Gastroesophageal sphincter (tissue), 3 donors: Measurements from ENCODE around the gene UGP2.

Experiments used
- POLR2A ChIP-seq, 2 donors: fragments of 450-650 bp; IDR thresholded peaks; one replicate each; pipeline ENCODE4 v1.6.1; 2017; ENCODE audit warnings: antibody characterized with exemption in 2 of 2, mild to moderate bottlenecking in 2 of 2, moderate library complexity in 1 of 2
- POLR2AphosphoS5 ChIP-seq: sonication (generic); formaldehyde crosslinking; IDR thresholded peaks from one replicate; pipeline ENCODE4 v1.6.1; 2017; ENCODE audit warnings: antibody characterized with exemption
- TF ChIP-seq, protein P1 (sequence below), 4 experiments: fragments of 200-600 bp in 2 of 4; fragments of 450-650 bp in 2 of 4; sonication (generic) in 1 of 4; IDR thresholded peaks; one replicate each; pipeline ENCODE4 v1.5.1; 2017 to 2019; ENCODE audit warnings: antibody characterized with exemption in 4 of 4, mild to moderate bottlenecking in 2 of 4, moderate library complexity in 2 of 4

DNA sequence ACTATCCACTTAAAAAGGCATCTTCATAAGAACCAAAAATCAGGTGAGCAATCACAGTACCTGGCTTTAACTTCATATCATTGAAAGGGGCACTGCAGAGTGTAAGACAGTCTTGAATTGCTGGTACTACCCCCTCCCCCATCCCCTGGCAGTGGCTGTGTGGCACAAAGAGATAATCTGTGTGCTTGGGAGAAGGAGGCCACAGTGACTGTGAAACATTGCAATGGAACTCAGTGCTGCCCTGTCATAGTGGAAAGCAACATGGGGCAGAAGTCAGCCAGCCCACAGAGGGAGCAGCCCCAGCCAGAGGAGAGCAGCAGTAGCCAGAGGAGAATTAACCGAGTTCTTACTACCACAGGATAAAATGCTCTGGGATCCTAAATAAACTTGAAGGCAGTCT, 45.3 kb upstream of the UGP2 start:
- TF ChIP-seq, protein P1, sequence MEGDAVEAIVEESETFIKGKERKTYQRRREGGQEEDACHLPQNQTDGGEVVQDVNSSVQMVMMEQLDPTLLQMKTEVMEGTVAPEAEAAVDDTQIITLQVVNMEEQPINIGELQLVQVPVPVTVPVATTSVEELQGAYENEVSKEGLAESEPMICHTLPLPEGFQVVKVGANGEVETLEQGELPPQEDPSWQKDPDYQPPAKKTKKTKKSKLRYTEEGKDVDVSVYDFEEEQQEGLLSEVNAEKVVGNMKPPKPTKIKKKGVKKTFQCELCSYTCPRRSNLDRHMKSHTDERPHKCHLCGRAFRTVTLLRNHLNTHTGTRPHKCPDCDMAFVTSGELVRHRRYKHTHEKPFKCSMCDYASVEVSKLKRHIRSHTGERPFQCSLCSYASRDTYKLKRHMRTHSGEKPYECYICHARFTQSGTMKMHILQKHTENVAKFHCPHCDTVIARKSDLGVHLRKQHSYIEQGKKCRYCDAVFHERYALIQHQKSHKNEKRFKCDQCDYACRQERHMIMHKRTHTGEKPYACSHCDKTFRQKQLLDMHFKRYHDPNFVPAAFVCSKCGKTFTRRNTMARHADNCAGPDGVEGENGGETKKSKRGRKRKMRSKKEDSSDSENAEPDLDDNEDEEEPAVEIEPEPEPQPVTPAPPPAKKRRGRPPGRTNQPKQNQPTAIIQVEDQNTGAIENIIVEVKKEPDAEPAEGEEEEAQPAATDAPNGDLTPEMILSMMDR (IDR thresholded peaks at IDR 0.05) = no peak
- TF ChIP-seq POLR2AphosphoS5 = no peak
- no peak for TF ChIP-seq POLR2A (IDR thresholded peaks at IDR 0.05)
